ENCODE data around the gene RHBDD1. TPM values are rescaled to one million over a fixed set of nuclear protein-coding genes. Genes with fewer than 3 reads are reported as not detected.

Gene RHBDD1
- polyA plus RNA-seq, 1 donor from 2014 or later = 5.4 TPM

GRCh38 chr2:226883296-226883795 lies 47.5 kb downstream of the RHBDD1 start:
- Histone ChIP-seq H3K9me3 (ENCODE audit: low read length) (peaks cover 3% of the 10 kb centered on the region), H3K9ac (ENCODE audit: low read length) (no peak overlapping the region), H3K27me3 (ENCODE audit: insufficient read depth, low read depth, low read length) (no peaks in the 10 kb centered on the region), H2AFZ (ENCODE audit: low read depth, low read length) (no peak overlapping the region), H3K36me3 (ENCODE audit: insufficient read depth, low read length) (no peaks in the 10 kb centered on the region), H3K9me2 (ENCODE audit: insufficient read depth, low read length) (no peaks in the 10 kb centered on the region), H3F3A (ENCODE audit: insufficient read depth, low read length, poor library complexity, severe bottlenecking) (no peaks in the 10 kb centered on the region), H3K4me3 (ENCODE audit: low read length) (no peak overlapping the region), H4K20me1 (ENCODE audit: insufficient read depth) (no peaks in the 10 kb centered on the region), H3K79me2 (replicated peaks; ENCODE audit: insufficient read depth, low read length) (no peaks in the 10 kb centered on the region), H3K4me2 (ENCODE audit: low read length) (no peak overlapping the region), H3K27ac (ENCODE audit: low read length) (no peak overlapping the region)
- TF ChIP-seq EP300 (conservative IDR thresholded peaks at IDR 0.05; ENCODE audit: poor library complexity, severe bottlenecking) = no peak
- TF ChIP-seq TAF1 (IDR thresholded peaks at IDR 0.05; ENCODE audit: low read depth) = no peak
- no peak for TF ChIP-seq POLR2AphosphoS5 (IDR thresholded peaks at IDR 0.05)
- no peak for TF ChIP-seq REST (IDR thresholded peaks at IDR 0.05; ENCODE audit: borderline replicate concordance)
- TF ChIP-seq RAD21 (conservative IDR thresholded peaks at IDR 0.05) = no peak
- no peak for TF ChIP-seq CTCF (IDR thresholded peaks at IDR 0.05; ENCODE audit: poor library complexity, severe bottlenecking)
- TF ChIP-seq EZH2 (IDR thresholded peaks at IDR 0.05; ENCODE audit: borderline replicate concordance, insufficient read depth, low read length, poor library complexity, severe bottlenecking) = no peak
- TF ChIP-seq SMC3 (conservative IDR thresholded peaks at IDR 0.05; ENCODE audit: poor library complexity) = no peak
- no peak for TF ChIP-seq MXI1 (conservative IDR thresholded peaks at IDR 0.05; ENCODE audit: poor library complexity, severe bottlenecking)

GRCh38 chr2:226884166-226884565 lies 48.3 kb downstream of the RHBDD1 start:
- Histone ChIP-seq H3K79me2 (replicated peaks; ENCODE audit: insufficient read depth, low read length) (no peaks in the 10 kb centered on the region), H3K36me3 (ENCODE audit: insufficient read depth, low read length) (no peaks in the 10 kb centered on the region), H3K4me3 (ENCODE audit: low read length) (no peak overlapping the region), H3K4me2 (ENCODE audit: low read length) (no peak overlapping the region), H3K27me3 (ENCODE audit: insufficient read depth, low read depth, low read length) (no peaks in the 10 kb centered on the region), H2AFZ (ENCODE audit: low read depth, low read length) (no peak overlapping the region), H3K9me3 (ENCODE audit: low read length) (peaks cover 3% of the 10 kb centered on the region), H3K27ac (ENCODE audit: low read length) (no peak overlapping the region), H4K20me1 (ENCODE audit: insufficient read depth) (no peaks in the 10 kb centered on the region), H3K9me2 (ENCODE audit: insufficient read depth, low read length) (no peaks in the 10 kb centered on the region), H3K9ac (ENCODE audit: low read length) (no peak overlapping the region), H3F3A (ENCODE audit: insufficient read depth, low read length, poor library complexity, severe bottlenecking) (no peaks in the 10 kb centered on the region)
- TF ChIP-seq RAD21 (conservative IDR thresholded peaks at IDR 0.05) (no peak), MXI1 (conservative IDR thresholded peaks at IDR 0.05; ENCODE audit: poor library complexity, severe bottlenecking) (no peak), CTCF (IDR thresholded peaks at IDR 0.05; ENCODE audit: poor library complexity, severe bottlenecking) (no peak), SMC3 (conservative IDR thresholded peaks at IDR 0.05; ENCODE audit: poor library complexity) (no peak), TAF1 (IDR thresholded peaks at IDR 0.05; ENCODE audit: low read depth) (no peak), POLR2AphosphoS5 (IDR thresholded peaks at IDR 0.05) (no peak), EP300 (conservative IDR thresholded peaks at IDR 0.05; ENCODE audit: poor library complexity, severe bottlenecking) (no peak), EZH2 (IDR thresholded peaks at IDR 0.05; ENCODE audit: borderline replicate concordance, insufficient read depth, low read length, poor library complexity, severe bottlenecking) (no peak), REST (IDR thresholded peaks at IDR 0.05; ENCODE audit: borderline replicate concordance) (no peak)
